Measurements from ENCODE around the gene TTC39A.

TTC39A gene

DNA sequence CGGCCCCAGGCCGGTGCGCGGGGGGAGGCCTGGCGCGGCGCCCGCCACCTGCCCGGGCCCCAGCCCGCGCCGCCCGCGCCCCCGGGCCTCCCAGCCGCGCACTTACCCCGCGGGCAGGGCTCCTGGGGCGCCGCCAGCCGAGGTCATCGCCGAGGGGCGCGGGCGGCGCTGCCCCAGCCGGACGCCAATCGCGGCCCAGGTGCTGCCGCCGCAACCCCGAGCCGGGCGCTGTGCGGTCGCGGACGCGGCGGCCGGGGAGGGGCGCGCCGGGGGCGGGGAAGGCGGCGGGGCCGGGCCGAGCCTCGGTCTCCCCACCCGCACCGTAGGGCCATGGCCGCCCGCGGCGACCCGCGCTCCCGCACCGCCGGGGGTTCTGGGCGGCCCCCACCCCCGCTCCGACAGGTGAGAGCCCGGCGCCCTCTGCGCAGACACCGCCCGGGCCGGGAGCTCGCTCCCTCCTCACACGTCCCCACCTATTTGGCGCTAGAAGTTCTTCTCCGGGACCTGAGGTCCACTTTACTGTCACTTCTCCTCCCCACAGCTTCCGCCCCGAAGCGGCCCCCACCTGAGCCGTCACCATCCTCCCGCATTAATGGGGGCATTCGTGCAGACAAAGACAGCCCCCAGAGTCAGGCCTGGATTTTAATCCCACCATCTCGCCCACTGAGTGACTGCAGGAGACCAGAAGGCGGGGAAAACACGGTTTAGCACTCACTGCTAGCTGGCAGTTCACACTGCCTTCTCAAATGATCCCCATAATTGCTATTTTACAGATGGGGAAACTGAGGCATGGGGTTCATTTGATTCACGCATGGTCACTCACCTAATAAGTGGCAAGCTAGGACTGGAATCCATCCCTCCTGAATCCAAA lies at the start of gene TTC39A:
TTC39A (minus strand) TSS at position 232 of the 871 bp plus-strand sequence; CDS start at position 147, 85 bp downstream.
- DNase-seq = peak; percentile 85

DNA sequence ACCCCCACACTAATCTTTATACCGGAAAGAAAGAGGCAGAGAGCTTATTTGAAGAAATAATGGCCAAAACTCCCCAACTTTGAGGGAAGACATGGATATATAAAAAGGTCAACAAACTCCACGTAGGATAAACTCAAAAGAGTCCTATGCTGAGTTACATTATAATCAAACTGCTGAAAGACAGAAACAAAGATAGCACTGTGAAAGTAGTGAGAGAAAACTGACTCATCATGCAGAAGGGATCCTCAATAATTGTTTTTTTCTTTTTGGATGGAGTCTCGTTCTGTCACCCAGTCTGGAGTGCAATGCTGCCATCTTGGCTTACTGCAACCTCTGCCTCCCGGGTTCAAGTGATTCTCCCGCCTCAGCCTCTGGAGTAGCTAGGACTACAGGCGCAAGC lies 48.5 kb upstream of the TTC39A start:
- DNase-seq = no peak

DNA sequence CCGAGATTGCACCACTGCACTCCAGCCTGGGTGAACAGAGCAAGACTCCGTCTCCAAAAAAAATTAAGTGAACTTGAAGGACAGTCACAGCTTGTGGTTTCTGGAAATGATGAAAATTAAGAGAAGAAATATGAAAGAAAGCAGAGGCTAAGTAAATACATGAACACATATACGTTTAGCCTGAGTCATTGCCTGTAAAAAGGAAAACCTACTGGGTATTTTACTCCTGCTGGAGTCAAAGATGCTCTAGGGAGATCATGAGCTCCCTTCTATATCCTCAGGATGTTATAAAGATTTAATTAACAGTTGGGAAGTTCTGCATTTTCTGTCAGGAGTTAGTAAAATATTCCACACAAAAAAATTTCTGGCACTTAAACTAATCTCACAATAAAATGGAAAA lies 43.5 kb upstream of the TTC39A start:
- no peak for DNase-seq

DNA sequence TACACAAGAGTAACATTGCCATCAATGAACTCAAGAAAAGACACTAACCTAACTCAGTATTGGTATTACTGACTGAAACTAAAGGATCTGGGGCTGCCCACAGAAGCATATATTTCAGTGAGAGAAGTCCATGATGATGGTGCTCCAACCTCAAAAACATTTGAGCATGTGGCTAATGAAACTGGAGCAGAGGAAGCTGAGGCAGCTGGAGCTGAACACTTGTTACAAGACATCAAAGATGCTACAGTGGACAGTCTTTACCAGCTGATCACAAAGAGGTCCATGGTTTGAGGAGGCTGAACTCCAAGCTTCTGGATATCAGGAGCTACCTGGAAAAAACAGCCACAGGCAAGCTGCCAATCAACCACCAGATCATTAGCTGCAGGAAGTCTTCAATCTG lies 42.2 kb upstream of the TTC39A start:
- no peak for DNase-seq

DNA sequence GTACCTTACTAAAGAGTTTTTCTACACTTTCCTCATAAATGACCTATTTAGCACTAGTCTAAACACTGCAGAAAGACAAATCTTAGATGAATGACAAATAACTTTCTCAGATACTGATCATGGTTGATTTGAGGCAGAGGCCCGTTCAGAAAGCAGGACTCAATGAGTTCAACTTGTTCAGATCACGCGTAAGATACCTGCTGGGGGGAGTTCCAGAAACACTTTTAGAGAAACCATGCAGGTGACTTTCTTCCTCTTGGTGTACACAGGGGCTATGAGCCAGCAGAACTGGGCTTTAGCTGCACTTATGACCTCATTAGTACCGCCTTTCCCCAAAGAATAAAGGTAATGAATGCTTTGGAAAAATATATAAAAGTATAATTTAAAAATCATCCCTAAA lies 38.8 kb upstream of the TTC39A start:
- no peak for DNase-seq

DNA sequence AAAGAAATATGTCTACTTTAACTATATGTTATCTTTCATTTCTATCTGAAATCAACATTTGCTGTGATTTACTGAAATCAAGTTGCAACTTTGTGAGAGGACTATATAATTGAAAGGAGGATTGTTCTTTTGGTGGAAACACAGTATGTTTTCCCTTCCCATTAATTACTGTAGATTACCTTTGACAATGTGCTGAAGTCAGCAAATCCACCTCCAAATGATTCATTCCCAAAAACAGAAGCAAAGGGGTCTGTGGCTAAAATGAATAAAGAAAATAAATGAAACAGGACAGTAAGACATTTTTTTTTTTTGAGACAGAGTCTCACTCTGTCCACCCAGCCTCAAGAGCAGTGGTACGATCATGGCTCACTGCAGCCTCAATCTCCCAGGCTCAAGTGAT lies 35.4 kb upstream of the TTC39A start:
- no peak for DNase-seq

DNA sequence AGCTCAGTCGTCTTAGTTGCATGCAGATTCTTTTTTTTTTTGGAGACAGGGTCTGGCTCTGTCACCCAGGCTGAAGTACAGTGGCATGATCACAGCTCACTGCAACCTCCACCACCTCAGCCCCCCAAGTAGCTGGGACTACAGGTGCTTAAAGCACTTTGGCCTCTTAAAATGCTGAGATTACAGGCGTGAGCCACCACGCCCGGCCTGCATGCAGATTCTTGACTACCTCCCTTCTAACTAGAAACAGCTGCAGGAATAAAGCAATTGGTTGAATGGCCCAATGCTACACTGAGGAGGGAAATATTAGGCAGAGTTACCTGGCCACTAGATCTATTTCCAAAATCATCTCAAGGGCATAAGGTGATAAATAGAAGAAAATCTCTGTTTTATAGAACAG lies 29.5 kb upstream of the TTC39A start:
- no peak for DNase-seq

DNA sequence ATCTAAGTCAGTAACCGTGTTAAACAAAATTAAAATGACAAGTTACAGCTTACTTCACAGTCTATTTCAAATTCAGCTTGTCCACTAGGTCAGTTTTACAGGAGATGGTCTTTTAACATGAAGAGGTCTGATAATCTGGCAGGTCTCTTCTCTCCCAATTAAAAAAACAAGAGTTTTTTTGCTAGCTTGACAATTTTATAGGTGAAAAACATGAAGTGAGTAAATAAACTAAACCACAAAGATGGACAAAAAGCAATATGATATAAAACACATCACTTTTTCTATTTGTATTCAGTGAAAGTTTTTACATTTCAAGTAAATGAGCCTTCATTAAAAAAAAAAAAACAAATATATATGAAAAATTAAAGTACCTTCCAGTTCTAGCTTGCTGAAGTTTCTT lies 25.0 kb upstream of the TTC39A start:
- DNase-seq = no peak

DNA sequence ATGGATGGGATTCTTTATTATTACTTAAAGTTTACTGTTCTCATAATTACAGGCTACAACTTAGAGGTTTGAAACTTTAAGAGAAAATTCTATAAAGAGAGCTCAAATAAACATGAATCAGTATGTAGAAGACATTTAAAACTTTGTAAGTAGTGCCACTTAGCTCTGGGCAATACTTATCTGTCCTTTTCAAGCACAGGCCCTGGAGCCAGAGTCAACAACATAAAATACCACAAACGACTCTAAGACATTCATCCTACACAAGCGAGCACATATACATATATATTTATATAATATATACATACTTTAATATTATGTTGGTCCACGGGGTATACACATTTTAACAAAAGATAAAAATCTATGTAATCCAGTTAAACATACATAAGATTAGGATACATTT lies 24.1 kb upstream of the TTC39A start:
- DNase-seq = no peak

DNA sequence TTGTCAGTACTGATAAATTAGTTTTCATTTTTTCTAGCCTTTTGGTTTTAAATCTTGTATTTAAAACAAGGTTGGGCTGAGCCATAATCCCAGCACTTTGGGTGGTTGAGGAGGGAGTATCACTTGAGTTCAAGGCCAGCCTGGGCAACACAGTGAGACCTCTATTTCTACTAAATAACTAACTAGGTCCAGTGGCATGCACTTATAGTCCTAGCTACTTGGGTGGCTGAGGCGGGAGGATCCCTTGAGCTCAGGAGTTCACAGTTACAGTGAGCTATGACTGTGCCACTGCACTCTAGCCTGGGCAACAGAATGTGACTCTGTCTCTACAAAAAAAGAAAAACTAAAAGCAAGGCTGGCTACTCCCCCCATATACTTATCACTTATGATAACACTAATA lies 21.5 kb upstream of the TTC39A start:
- DNase-seq = no peak

DNA sequence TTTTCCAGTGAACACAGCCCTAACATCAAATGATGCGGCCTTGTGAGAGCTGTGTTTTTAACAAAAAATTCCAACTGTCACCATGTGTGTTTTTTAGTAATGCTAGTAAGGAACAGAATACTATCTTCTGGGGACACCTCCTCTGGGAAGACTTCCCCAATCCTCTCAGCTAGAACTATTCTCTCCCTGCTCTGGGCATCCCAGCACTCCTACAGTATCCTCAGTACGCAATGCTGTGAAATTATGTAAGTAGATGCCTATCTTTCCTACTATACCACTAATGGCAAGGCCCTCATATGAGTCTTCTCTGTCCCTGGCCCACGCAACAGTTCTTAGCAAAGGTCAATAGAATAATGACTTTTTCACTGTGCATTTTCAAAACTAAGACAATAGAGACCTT lies 19.5 kb upstream of the TTC39A start:
- DNase-seq = no peak

DNA sequence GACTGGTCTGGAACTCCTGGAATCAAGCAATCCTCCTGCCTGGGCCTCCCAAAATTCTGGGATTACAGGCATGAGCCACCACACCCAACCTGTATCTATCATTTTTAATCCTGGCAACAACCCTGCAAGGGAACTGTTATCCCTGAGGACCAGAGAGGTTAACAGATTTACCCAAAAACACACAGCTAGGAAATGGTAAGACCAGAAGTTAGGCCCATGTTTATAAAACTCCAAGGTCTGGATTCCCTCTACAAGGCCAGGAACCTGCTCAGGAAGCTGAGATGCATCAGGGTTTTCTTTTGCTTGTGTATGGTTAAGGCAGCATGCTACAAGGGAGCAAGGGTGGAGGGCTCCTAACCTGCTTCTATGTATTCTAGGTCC lies 17.8 kb upstream of the TTC39A start:
- DNase-seq = no peak

DNA sequence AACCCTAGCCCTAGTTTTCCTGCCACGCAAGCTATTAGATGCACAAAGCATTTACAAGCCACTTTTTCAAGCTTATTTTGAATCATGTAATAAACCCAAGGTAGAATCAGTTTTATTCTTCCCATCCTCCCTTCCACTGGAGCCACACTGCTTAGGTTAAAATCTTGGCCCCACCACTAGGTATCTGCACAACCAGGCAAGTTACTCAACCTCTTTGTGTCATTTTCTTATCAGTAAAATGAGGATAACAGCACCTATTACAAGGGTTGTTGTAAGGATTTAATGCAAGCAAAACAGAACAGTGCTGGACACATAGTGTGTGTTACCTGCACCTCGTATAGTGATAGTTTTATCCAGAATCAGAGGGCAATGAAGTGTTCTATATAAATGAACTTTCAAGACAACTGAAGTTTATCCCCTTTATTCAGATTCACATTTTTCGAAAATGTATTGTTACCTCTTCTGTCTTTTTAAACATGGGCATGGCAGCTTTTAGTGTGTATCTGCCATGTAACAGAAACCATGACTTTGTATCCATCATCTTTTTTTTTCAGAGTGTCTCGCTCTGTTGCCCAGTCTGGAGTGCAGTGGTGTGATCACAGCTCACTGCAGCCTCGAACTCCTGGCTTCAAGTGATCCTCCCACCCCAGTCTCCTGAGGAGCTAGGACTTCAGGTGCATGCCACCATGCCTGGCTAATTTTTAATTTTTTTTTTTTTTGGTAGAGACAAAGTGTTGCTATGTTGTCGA lies 17.2 kb upstream of the TTC39A start:
- no peak for DNase-seq

DNA sequence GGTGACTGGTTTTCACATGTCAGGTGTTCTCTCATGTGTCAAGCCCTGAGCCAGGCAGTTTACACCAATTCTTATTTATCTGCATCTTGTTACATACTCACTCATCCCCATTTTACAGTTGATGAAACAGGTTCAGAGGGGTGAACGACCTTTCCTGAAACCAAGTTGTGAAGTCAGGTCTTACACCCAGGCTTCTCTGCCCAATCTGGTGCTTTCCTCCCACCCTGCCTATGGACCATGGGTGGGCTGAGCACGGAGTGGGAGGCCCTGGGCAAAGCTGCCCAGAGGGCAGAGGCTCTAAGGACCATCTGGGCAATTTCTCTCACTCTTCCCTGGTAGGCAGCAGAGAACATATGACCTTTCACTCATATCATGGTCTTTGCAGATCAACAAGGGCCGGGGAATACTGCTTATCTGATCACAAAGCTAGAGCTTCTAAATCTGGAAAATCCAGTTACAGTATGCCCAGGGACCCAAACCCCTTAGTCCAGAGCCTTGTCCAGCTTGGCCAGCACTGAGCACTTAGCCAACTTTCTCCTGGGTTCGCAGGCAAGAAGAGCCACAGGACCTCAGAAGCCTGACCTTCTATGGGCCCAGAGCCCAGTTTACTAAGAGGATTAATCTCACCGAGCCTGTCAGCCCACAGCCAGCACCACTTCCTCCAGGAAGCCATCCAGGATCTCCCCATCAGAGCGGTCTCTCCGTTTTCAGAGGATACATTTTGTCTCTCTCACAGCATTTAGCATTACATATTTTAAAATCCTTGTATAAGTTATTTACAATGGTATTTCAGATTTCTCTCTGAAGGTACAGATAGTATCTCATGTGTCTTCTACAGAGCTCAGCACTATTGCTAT lies 16.0 kb upstream of the TTC39A start:
- no peak for DNase-seq

DNA sequence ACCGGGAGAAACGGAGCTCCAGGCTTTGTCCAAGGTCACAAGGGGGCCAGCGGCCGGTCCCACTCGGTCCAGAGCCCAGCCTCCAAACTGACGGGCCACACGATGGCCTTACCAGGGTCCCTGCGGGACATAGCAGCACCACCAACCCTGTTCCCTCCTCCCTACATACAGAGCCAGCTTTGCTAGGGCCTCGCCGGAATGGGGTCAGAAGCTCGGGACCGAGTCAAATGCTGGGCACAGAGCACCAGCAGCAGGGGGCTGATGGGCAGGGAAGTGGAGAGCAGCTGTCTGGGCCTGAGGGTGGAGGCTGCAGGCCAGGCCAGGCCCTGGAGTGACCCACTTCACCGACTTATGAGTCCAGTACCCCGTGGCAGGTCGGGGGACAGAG lies 14.9 kb upstream of the TTC39A start:
- peak; percentile 58 for DNase-seq

DNA sequence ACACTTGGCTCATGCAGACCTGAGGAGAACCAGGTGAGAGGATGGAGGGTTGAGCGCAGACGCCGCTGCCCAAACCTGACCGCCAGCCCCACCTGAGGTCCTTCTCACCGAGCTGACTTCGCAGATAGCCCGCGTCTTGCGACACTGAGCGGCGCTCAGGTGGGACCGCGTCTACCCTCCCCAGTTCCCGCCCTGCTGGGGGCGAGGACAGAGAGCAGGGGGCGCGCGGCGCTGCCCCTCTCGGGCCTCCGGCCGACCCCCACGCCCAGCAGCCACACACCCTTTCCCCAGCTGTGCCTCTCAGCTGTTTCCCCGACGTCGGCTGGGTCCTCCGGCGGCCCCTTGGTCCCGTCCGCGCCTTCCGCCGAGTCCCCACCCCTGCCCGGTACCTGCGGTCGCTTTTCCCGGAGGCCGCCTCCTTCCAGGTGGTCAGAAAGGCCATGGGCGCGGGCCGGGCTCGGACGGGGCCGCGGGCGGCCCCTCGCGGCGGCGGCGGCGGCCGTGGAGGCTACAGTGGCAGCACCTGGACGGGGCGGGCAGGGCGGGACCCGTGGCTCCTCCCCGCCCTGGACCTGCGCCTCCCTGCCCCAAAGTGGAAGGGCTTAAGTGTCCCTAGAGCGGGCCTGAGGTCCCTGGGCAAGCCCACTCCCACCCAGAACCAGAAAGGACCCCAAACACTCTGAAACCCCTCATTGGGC lies 14.4 kb upstream of the TTC39A start:
- peak; percentile 91 for DNase-seq

DNA sequence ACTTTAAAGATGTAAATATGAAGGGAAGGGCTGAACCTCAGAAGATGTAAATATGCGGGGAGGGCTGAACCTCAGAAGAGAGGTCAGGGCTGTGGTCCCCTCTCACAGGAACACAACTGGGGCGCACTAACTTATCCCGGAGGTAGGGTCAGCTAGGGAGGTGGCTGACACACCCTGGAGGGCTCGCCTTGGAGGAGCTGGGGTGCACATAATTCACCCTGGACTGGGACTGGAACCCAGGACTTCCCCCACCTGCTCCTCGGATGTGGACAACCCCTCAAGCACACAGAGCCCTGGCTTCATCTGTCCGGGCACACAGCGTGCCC lies 13.9 kb upstream of the TTC39A start:
- no peak for DNase-seq

DNA sequence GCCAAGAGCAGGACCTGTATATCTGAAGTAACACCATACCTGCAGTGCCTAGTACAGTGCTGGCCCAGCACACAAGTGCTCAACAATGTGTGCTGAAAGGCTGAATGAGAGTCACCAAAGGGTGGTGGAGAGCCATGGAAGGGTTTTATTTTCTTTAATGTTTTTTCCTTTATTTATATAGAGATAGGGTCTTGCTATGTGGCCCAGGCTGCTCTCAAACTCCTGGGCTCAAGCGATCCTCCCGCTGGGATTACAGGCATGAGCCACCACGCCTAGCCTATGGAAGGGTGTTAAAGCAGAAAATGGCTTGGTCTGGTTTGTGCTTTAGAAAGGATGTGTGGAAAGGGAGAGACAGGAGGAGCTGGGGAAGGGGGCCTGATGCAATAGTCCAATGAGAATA lies 13.3 kb upstream of the TTC39A start:
- DNase-seq = no peak

DNA sequence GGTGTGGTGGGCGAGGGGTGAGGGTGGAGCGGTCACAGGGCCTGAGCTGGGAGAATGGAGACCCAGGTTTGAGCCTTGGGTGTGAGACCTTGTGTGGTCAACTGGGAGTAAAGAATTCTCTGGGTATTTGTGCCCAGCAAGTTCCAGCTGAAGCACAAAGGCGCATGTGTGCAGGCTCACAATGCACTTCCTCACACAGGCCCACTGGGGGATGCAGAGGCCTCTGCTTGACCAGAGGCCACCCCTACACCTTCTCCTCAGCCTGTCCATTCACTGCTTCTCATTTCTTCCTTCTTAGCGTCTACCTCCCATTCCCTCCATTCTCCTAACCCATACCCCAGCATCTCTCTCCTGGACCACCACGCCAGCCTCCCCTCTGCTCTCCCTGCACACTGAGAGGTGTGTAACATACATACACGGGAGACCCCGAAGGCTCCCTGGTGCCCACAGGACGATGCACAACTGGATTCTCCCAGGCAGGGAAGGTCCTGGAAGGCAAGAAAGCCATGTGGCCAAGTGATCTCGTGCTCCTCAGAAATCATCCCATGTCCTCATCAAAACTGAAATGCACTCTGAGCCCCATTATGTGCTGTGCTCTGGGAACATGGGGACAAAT lies 12.3 kb upstream of the TTC39A start:
- no peak for DNase-seq

DNA sequence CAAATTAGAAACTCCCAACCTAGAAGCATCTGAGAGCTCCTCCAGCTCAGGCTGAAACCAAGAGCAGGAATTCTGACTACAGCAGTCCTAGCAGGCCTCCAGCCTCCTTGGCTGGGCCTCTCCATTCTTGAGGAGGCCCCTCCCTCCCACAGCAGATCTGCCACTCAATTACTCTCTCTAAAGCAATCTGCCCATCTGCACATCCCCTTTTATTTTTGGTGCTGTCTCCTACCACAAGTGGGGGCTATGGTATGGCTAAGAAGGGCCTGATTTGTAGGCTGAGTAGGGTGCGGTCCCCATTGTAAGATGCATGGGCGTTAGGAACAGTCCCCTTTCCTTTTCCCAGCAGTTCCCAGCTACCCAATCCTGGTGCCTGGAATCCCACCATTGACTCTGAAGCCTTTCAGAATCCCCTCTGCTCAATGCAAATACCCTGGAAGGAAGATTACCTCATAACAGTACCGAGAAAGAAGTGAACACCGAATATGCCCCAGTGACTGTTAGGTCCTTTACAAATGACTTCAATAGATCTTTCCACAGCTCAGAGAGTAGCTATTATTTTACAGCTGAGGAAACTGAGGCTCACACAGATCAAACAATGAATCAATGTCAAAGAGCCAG lies 11.6 kb upstream of the TTC39A start:
- DNase-seq = no peak

DNA sequence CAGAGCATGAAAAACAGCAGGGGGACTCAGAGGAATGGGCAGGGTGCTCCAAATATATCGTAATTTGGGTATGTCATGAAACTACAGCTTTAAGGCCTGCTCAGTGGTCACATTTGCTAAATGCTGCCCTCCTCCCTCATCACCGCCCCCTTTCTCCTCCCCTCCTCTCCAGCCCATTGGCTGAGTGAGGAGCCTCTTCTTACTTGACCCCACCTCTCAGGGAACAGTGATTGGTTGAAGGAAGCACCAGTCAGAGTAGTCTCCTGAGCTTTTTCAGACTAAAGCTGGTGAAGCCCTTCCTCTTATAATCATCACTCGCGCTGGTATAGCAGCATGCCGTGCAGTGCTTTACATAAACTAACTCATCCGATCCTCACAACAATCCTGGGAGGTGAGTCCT lies 10.0 kb upstream of the TTC39A start:
- DNase-seq = no peak

DNA sequence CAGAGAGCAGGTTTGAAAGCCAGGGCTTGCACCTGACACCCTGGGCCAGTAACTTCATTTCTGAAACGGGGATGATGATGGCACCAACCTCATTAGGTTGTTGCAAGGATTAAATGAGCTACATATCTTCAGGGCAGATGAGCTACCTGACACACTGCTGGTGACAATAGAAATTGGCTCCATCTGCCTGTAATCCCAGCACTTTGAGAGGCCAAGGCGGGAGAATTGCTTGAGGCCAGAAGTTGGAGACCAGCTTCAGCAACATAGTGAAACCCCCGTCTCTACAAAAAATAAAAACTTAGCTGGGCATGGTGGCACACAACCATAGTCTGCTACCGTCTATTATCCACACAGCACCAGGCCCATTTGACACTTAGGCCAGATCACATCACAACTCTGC lies 6.3 kb upstream of the TTC39A start:
- no peak for DNase-seq

Data from DMS53 (cell line).